GM19023 (cell line): ENCODE data around the gene RASGEF1B.
A peak's percentile ranks its signal among the peaks of the same experiment; 100 is the strongest.

ENCODE experiments used
- ATAC-seq: cut with Tn5 transposase; IDR thresholded peaks from one replicate; pipeline ENCODE4 v1.9.1; 2021; ENCODE audit warnings: mild to moderate bottlenecking, moderate library complexity; ENCODE audit not compliant: unreplicated experiment

Gene RASGEF1B

DNA sequence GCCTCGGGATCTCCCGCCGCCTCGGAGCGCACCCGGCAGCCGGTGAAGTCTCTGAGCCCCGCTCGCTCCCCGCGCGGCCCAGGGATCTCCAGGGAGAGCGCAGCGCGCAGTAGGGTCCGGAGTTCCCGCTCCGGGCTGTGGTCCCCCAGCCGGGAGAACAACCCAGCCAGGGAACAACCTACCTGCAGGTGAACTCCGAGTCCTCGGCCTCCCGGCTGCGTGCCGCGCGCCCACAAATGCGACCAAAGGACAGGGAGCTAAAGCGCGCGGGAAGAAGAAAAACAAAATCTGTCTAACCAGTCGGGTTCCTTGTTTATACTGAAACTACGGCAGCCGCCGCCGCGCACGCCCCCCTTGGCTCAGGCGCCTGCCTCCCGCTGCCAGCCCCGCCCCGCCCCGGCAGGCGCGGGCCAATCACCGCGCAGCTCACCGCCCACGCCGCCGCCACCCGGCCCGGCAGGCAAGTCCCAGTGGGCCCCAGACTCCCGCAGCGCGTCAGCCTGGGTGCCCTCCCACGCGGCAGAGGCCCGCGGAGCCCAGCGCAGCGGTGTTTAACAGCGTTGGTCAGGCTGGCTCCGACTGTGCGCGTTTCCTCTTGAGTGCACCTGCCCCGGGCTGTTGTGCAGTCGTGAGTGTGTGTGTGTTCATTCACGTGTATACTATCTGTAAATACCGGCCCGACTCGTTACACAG lies at the start of gene RASGEF1B:
Gene RASGEF1B (minus strand): TSS at position 320 of the 693 bp plus-strand sequence. CDS start 12,399 bp downstream, outside the sequence.
- ATAC-seq = peak; percentile 97

DNA sequence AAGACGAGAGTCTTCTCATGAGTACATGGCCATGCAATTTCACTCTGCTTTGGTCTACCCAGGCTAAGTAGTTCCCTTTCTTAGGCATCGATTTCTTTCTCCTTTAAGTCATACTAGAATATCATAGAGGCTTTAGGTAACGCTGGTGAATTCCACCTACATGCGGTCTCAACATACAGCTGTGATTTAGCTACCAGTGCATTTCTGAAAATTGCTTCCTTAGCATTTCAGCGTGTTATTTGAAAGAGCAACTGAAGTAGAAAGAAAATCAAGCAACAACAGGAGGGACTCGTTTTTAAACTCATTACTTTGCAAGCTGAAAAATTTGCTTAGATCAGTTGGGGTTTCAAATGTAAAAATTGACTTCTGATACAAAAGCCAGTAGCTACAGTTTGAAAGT lies 48.1 kb upstream of the RASGEF1B start:
- no peak for ATAC-seq

DNA sequence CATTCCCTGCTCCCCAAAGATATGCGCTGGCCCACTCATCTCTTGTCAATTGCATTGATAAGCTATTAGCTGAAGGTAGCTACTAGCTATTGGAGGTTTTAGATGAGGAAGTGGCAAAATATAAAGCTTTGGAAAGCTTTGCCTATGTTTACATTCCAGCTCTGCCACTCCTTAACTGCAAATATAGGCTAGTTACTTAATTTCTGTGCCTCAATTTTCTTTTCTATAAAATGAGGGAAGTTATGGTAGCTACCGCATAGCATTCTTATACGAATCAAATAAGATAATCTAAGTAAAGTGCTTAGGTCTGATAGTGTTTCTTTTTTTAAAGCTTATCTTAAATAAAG lies 47.7 kb upstream of the RASGEF1B start:
- no peak for ATAC-seq

DNA sequence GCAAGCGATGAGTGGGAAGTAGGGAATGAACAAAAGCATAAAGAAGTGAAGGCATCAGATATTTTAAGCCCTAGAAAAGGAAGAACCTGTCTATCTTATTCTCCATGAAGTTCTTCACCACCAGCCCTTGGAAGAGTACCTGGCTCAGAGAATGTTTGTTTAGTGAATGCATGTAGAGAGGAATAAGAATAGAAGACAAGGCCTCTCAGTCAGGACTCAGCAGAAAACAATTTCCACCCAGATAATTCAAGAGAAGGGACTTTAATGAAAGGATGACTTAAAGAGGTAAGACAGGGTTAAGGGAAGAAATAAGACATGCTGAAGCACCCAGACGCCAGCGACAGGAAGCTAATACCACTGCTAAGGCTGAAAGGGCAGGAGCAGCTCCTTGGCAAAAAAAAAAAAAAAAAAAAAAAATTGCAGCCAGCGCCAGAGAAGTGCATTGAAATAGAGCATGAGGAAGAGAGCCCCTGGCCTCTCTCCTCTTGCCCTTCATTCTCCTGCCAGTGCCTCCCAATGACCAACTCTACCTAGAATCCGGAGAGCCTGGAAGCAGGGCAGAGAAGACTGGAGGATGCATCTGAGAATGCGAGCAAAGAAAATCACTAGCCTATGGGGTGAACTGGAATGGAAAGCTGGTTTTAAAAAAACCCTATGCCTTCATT lies 47.2 kb upstream of the RASGEF1B start:
- ATAC-seq = no peak

DNA sequence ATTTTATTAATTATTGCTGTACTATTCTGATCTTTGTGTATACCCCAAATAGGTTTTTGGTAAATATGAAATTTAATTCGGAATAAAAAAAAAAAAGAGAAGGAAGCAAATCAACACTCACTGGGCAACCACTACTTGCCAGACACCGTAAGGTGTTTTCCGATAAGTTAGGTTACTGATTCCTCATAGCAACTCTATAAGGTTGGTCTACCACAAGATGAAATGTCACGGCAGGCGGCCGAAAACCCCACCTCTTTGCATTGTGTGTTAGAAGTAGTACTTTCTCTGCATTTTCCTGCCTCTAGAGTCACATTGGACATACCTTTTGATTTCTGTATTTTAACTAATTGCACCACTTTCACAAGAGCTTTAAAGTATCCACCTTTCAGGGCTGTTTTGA lies 44.5 kb upstream of the RASGEF1B start:
- peak; percentile 76 for ATAC-seq

DNA sequence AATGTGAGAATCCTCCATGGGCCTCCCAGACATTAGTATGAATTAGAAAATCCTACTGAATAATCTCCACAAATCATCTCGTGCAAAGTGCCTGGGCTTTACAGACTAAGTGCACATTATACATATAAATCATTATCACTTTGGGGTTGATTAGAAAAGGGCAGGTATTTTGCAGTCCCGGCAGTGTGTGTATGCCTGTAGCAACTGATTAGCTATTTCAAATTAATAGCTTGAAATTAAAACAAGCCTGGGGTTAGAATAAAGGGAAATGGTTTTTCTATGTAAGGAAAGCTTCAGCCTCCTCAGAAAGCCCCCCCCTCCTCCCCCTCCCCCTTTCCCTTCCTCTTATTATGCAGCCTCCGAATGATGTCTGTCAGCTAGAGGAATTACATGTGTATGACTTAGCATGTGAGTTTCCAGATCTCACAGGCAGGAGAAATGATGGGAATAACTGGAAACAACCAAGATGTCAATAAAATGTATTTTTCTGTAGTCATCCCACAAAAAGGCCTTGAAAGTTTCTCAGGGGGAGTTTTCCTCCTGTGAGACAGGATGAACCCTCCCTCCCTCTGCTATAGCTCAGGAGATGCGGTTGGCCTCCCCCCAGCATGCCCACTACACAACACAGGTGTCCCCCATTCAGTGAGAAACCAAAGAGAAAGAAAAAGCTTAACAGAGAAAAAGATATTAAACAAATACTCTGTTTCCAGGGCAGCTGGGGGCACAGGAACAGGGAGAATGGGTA lies 41.2 kb upstream of the RASGEF1B start:
- ATAC-seq = no peak

DNA sequence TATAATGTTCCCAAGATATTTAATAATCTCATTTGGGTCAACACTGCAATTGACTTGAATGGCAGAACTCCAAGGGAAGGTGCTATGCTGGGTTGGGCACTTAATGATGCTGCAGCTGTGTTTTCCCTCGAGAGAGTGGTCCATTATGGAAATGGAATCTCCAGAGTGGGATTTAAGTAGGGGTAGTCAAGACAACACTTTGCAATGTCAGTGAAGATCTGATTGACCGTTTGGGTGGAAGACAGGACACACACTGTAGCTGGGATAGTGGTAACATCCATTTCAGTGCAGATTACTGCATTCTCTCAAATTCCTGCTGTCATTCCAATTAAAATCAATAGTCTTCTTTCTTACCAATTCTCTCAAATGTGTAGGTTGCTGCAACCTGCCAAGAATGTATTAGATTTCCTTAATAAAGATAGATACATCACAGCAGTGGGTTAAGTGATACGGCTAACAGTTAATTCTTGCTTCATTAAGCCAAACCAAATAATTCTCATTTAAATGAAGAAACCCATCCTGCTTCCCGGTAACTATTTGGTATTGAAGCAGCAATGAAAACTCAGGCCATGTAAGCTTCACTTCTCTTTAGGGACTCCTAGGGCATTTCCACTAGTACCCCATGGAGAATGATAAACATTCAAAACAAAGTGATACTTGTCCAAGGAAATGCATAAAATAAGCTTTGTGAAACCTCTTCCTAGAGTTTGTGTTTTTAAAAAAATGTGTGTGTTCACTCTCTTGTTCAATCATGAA lies 40.5 kb upstream of the RASGEF1B start:
- no peak for ATAC-seq

DNA sequence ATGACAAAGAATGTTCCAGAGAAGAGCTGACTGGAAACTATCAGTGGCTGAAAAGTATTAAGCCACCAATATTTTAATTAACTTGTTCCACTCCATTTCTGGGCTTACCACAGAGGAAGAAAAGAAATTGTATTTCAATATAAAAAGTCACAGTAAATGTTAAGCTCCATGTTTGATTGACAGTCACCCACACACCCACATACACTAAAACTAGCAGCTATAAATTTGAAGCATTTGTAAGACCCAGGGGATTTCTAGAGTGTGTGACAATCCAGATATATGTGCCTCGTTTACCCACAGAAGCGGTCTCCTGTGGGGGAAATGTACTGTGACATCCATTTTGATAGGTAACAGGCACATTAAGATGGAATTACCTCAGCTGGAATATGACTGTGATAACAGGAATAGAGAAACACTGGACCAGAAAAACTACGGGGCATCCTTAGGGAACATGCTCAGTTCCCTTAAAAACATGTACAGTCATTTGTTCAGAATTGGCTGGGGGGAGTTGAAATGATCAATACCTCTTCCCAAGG lies 39.0 kb upstream of the RASGEF1B start:
- ATAC-seq = no peak

DNA sequence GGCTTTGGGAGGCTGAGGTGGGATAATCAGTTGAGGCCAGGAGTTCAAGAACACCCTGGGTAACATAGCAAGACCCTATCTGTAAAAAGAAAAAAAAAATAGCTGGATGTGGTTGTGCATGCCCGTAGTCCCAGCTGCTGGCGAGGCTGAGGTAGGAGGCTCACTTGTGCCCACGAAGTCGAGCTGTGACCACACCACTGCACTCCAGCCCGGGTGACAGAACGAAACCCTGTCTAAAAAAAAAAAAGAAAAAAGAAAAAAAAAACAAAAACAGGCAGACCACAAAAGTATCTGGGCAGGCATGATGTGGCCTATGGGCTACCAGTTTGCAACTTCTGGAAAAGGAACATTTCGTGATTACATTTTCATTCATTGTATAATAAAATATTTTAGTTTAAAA lies 38.1 kb upstream of the RASGEF1B start:
- no peak for ATAC-seq

DNA sequence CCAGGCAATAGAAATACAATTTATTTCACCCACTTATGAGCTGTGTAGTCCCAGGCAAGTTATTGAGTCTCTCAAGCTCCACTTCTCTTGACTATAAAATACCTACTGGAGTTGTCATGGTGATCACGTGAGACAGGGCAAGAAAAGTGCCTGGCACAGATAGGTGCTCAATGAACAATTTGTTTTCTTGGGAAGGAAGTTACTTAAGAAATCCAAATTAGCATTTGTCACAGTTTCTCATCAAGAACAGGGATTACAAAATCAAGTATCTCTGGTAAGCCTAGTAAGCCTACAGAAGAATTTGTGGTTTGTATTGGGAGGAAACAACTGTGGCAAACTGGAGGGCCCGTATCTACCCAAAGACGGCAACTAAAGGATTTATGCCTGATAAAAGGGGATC lies 37.5 kb upstream of the RASGEF1B start:
- ATAC-seq = no peak

DNA sequence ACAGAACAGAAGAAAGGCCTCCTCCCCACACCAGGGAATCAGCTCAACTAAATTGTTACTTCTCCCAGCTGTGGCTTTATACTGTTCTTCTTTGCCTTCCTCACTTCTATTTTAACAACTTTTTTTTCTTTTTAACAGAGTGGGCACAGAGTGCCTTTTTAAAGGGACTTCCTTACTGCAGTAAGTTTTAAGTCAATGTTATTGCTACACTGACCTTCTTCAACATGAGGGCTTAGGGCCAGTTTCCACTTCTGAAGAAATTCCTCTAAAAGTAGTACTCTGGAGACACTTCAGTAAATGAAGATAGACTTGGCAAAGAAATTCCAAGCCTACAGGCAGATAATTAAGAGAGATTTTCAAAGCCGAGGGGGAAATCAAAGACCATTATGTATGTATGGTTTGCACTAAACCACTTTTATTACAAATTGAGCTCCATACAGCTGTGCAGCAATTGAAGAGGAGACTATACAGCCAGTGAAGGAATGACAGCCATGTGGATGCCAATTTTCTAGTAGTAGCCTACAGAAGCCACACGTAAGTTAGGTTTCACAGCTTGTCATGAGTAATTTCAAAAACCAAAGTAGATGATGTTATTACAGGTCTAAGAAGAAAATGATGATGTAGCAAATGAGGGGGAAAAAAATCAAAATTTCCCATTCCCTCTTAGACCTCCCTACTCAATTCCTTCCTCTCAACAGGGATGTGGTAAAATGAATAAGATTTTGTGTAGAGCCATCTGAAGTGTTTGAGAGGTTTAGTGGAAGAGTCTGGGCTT lies 36.9 kb upstream of the RASGEF1B start:
- no peak for ATAC-seq

DNA sequence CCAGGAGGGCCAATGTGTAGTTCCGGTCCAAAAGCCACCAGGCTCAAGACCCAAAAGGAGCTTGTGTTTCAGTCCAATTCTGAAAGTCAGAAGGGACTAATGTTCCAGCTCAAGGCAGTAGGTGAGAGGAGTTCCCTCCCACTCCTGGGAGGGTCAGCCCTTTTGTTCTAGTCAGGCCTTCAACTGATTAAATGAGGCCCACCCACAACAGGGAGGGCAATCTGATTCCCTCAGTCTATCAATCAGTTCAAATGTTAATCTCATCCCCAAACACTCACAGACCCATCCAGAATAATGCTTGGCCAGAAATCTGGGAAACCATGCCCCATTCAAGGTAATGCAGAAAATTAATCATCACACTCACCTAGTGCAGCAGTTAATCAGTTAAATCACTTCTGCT lies 35.8 kb upstream of the RASGEF1B start:
- no peak for ATAC-seq

DNA sequence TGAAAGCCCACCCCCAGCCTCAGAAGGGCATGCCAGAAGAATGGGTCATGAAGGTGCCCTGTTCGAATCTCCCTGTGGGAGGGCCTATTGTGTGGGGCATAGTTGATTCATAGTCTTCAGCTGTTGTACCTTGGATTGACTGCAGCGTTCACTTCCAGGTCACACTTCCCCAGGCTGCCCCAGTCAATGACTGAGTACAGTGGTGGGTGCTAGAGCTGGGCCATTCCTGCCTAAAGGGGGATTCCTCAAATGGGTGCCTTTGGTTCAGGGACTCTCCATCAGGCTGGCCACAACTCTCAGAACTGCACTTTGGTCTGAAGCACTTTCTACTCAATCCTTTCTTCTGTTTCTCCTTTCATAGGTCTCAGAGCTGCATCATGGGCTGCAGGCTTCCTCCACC lies 35.0 kb upstream of the RASGEF1B start:
- peak; percentile 78 for ATAC-seq

DNA sequence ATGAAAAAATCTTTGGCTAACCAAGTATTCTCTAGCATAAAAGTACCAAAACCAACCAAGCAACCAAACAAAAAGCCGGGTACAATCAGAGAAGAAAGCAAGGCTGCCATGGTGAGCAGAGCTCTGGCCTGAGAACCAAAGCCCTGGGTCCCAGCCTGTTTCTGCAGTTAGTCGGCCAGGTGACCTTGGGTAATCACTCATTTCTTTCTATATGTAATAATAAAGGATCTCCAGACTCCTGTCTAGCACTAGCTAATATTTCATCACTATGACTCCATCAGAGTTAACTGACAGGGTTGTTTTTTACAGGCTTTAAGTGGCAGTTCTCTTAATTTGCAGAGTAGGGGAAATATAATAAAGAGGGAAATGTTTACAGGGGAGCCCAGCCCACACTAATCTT lies 34.0 kb upstream of the RASGEF1B start:
- no peak for ATAC-seq

DNA sequence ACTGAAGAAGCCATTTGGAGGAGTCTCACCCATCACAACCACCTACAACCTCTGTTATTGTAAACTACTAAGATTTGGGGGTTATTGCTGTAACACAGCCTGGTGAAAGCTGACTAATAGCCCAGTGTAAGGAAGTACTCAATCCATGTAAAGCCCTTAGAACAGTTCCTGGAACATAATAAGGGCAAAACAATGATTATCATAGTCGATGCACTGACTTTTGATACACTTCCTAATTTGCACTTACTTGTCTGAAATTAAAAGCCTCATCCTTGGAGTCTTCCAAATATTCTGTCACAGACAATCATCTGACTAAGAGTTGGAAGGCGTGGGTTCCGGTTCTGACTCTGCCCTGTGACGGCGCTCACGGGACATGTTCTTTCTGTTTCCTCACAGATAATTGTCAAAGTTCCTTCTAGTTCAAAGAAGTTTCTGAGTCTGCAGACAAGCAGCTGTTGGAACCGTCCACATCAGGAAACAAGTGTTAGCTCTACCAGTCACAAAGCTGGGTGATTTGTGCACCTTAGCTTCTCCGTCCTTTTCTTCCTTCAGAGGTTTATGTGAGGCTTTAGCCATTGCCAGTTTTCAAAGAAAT lies 33.4 kb upstream of the RASGEF1B start:
- peak; percentile 54 for ATAC-seq

DNA sequence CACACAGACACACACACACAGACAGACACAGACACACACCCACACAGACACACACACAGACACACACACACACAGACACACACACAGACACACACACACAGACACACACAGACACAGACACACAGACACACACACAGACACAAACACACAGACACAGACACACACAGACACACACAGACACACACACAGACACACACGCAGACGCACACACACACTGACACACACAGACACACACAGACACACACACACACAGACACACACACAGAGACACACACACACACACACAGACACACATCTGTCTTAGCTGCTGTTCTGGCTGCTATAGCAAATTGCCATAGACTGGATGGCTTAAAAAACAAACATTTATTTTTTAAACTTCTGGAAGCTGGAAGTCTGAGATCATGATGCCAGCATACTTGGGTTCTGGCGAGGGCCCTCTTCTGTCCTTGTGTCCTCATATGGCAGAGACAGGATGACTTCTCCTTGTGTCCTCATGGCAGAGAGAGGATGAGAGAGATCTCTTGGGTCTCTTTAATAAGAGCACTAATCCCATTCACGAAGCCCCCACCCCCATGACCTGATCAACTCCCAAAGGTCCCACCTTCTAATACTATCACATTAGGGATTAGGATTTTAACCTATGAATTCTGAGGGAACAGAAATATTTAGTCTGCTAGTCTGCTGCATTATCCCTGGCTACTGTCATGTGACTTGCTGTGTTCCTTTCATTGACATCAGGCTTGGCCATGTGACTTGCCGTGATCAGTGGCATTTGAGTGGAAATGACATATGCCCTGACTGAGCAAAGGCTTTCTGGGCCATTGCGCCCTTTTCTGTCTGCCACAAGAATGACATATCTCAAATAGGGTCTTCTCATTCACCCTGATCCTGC lies 32.7 kb upstream of the RASGEF1B start:
- ATAC-seq = no peak

DNA sequence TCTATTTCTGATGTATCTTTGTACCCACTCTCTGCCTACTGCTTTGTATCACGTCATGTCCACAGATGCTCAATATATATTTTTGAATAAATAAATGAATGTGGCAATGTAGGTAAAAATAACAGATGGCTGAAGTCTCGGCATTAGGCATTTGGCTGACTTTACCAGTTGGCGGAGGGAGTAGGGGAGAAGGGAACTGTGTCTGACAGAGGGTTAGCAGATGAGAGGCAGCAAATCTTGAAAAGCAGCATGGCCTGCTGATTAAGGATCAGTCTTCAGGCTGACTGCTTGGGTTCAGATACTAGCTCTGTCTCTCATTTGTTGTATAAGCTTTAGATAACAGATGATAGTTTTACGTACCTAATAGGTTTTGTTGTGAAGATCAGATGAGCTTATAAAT lies 31.9 kb upstream of the RASGEF1B start:
- ATAC-seq = no peak

DNA sequence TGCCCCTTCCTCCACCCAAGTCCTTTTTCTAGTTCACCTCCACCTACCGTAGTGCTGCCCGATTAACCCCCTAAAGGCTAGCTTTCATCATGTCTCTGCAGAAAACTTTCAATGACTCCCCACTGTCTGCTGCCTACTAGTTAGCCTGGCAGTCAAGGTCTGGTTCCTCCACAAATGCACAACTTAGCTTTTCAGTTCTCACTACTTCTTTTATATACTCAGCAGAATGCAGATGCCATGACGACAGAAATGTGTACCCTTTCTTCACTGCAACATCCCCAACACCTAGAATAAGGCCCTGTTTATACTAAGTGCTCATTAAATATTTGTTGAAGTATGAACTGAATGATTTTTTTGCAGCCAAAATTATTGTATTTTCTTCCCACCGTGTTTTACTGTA lies 30.9 kb upstream of the RASGEF1B start:
- ATAC-seq = no peak

DNA sequence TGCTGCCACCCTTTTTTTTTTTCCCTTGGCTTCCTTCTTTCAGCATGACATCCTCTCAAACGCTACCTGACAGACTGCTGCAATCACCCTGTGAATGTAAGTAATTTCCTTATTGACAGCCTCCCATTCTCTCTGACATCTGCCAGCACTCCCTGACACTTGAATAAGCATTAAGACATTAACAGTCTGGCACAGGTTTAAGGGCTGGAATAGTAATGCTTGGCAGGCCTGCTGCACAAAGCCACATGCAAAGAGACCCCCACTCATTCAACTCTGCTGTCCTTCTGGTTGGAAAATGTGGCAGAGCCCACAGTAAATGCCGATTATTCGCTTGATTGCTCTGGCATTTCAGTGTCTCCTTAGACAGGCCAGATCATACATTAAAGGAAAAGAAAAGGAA lies 28.1 kb upstream of the RASGEF1B start:
- ATAC-seq = no peak
